Naive thymus-derived CD4-positive, alpha-beta T cell (primary cell): ENCODE measurements around the gene MYOM1. TPM values are rescaled to one million over a fixed set of nuclear protein-coding genes. Genes with fewer than 3 reads are reported as not detected.

ENCODE experiments used
- ATAC-seq: fragments of 150-1000 bp; cut with Tn5 transposase; 2 replicates; pipeline ENCODE4 v1.10.0; 2021; ENCODE audit warnings: mild to moderate bottlenecking, moderate library complexity
- CTCF ChIA-PET: fragments of 350-600 bp; sonication (Branson Sonifier 250); formaldehyde crosslinking; loops from one replicate; lab custom pipeline; 2021; ENCODE audit warnings: antibody characterized with exemption; lab: Charles Lee
- POLR2A ChIA-PET: fragments of 350-600 bp; sonication (Branson Sonifier 250); formaldehyde crosslinking; loops from one replicate; lab custom pipeline; 2021; ENCODE audit warnings: antibody characterized with exemption, inconsistent platforms; lab: Charles Lee
- DNase-seq, 9 donors: peaks; one replicate each; pipeline versions ENCODE4 v3.0.0 to v3.0.0-alpha.2; 2020 to 2022; ENCODE audit warnings: mixed read lengths in 1 of 9
- H3K27ac ChIP-seq: one replicate; pipeline ENCODE4 v1.7.0; 2013; ENCODE audit warnings: mild to moderate bottlenecking, low read depth, low read length, moderate library complexity
- H3K27me3 ChIP-seq, 2 donors: one replicate each; pipeline ENCODE4 v1.7.0; 2013; ENCODE audit warnings: low read length in 2 of 2, mild to moderate bottlenecking in 2 of 2, moderate library complexity in 2 of 2; ENCODE audit not compliant: control insufficient read depth in 2 of 2, insufficient read depth in 2 of 2
- H3K36me3 ChIP-seq, 3 experiments: 1 replicate in 2 of 3; 2 replicates in 1 of 3; pipeline ENCODE4 v1.7.0; 2013; ENCODE audit warnings: low read length in 3 of 3, mild to moderate bottlenecking in 3 of 3, moderate library complexity in 1 of 3; ENCODE audit not compliant: insufficient read depth in 3 of 3, control insufficient read depth in 2 of 3
- H3K4me1 ChIP-seq, 2 donors: one replicate each; pipeline ENCODE4 v1.7.0; 2013; ENCODE audit warnings: low read length in 2 of 2, mild to moderate bottlenecking in 2 of 2, moderate library complexity in 1 of 2; ENCODE audit not compliant: control insufficient read depth in 2 of 2, insufficient read depth in 2 of 2
- H3K4me3 ChIP-seq: 2 replicates; pipeline ENCODE4 v1.7.0; 2013; ENCODE audit warnings: mild to moderate bottlenecking, low read length
- H3K9me3 ChIP-seq, 3 experiments: 1 replicate in 2 of 3; 2 replicates in 1 of 3; pipeline ENCODE4 v1.7.0; 2013; ENCODE audit warnings: low read length in 3 of 3; ENCODE audit not compliant: control insufficient read depth in 2 of 3
- H3K27ac Mint-ChIP-seq, 9 donors: one replicate each; pipeline ENCODE4 v1.8.0; 2020 to 2022; ENCODE audit warnings: mixed read lengths in 9 of 9, mild to moderate bottlenecking in 8 of 9, moderate library complexity in 5 of 9, inconsistent platforms in 2 of 9
- H3K27me3 Mint-ChIP-seq, 5 donors: one replicate each; pipeline ENCODE4 v1.8.0; 2021 to 2022; ENCODE audit warnings: mixed read lengths in 5 of 5, mild to moderate bottlenecking in 1 of 5
- H3K36me3 Mint-ChIP-seq, 5 donors: one replicate each; pipeline ENCODE4 v1.8.0; 2020 to 2022; ENCODE audit warnings: mixed read lengths in 5 of 5, mild to moderate bottlenecking in 3 of 5, inconsistent platforms in 1 of 5
- H3K4me1 Mint-ChIP-seq, 7 donors: one replicate each; pipeline ENCODE4 v1.8.0; 2020 to 2022; ENCODE audit warnings: mixed read lengths in 7 of 7, mild to moderate bottlenecking in 3 of 7, inconsistent platforms in 1 of 7
- H3K4me3 Mint-ChIP-seq, 10 donors: one replicate each; pipeline ENCODE4 v1.8.0; 2020 to 2022; ENCODE audit warnings: mild to moderate bottlenecking in 10 of 10, mixed read lengths in 10 of 10, moderate library complexity in 6 of 10, inconsistent platforms in 2 of 10
- H3K9me3 Mint-ChIP-seq, 11 donors: one replicate each; pipeline ENCODE4 v1.8.0; 2020 to 2022; ENCODE audit warnings: mixed read lengths in 11 of 11, mild to moderate bottlenecking in 4 of 11, inconsistent platforms in 1 of 11, moderate library complexity in 1 of 11
- intact Hi-C, 2 donors: fragments of 100-400 bp; cut with micrococcal nuclease; formaldehyde crosslinking; loops; one replicate each; pipeline ENCODE4 v1.15.1; 2023
- polyA plus RNA-seq, 2 donors: library from polyadenylated mRNA; unstranded; fragments of 300-500 nt; fragmentation: Illumina TruSeq; gene quantifications; one replicate each; pipeline ENCODE4 v1.2.3, GENCODE V29; 2021
- total RNA-seq, 6 experiments: library from RNA in 5 of 6; stranded (reverse) in 5 of 6; gene quantifications; 1 replicate in 5 of 6; 2 replicates in 1 of 6; pipeline ENCODE4 v1.2.3 and lab custom pipeline; 2021 to 2026

The MYOM1 gene
- total and polyA plus RNA-seq, 7 experiments from 2014 or later, result 0.83 to 6.7 (median 1.9) TPM

GRCh38 chr18:3115447-3116030 is 104.2 kb downstream of the MYOM1 start:
- Histone ChIP-seq H3K4me1 (no peaks in the 10 kb centered on the region), H3K9me3 (no peaks in the 10 kb centered on the region), H3K4me3 (no peak overlapping the region), H3K27me3 (no peaks in the 10 kb centered on the region), H3K36me3 (no peaks in the 10 kb centered on the region), H3K27ac (no peak overlapping the region)
- CTCF ChIA-PET, result interaction anchor here (1.0 kb wide), 1 partner anchor 121 kb away, joined by 4 read pairs; no protein-coding TSS in a partner anchor
- ATAC-seq (no peak), DNase-seq (no peak)
- Mint-ChIP-seq H3K4me3 (no peak overlapping the region), H3K4me1 (no peaks in the 10 kb centered on the region), H3K36me3 (peaks cover 0 to 31% (median 14%) of the 10 kb centered on the region in 5 donors), H3K27ac (no peak overlapping the region), H3K9me3 (no peaks in the 10 kb centered on the region), H3K27me3 (no peaks in the 10 kb centered on the region)
- POLR2A ChIA-PET, result no interaction called here
- intact Hi-C loops, result no loop called here

- DNase-seq (no peak), ATAC-seq (no peak)
- POLR2A ChIA-PET, result interaction anchor here (1.1 kb wide), 1 partner anchor 26 kb away, joined by 3 read pairs; no protein-coding TSS in a partner anchor
- no peaks in the 10 kb centered on the region for H3K27me3 Mint-ChIP-seq
- no peaks in the 10 kb centered on the region for H3K4me1 Mint-ChIP-seq
- CTCF ChIA-PET, result interaction anchor here (0.7 kb wide), 1 partner anchor 71 kb away, joined by 3 read pairs; no protein-coding TSS in a partner anchor
- no peaks in the 10 kb centered on the region for H3K4me1 ChIP-seq
- H3K4me3 Mint-ChIP-seq, result no peak overlapping the region
- H3K36me3 Mint-ChIP-seq, result peaks cover 0 to 27% (median 14%) of the 10 kb centered on the region in 5 donors
- no peaks in the 10 kb centered on the region for H3K9me3 Mint-ChIP-seq
- H3K9me3 ChIP-seq, result no peaks in the 10 kb centered on the region
- no peak overlapping the region for H3K4me3 ChIP-seq
- no peak overlapping the region for H3K27ac ChIP-seq
- H3K27ac Mint-ChIP-seq, result no peak overlapping the region
- no peaks in the 10 kb centered on the region for H3K27me3 ChIP-seq
- H3K36me3 ChIP-seq, result no peaks in the 10 kb centered on the region
- intact Hi-C loops, result no loop called here
Measured at GRCh38 chr18:3114451-3114850, 105.3 kb downstream of the MYOM1 start.

- no peaks in the 10 kb centered on the region for H3K36me3 ChIP-seq
- no peaks in the 10 kb centered on the region for H3K4me1 Mint-ChIP-seq
- H3K27ac ChIP-seq, result no peak overlapping the region
- H3K4me3 Mint-ChIP-seq, result no peak overlapping the region
- H3K4me1 ChIP-seq, result no peaks in the 10 kb centered on the region
- no peaks in the 10 kb centered on the region for H3K9me3 ChIP-seq
- no peak for ATAC-seq
- ChIA-PET CTCF (interaction anchor here (0.7 kb wide), 1 partner anchor 71 kb away, joined by 3 read pairs; no protein-coding TSS in a partner anchor), POLR2A (interaction anchor here (1.1 kb wide), 1 partner anchor 26 kb away, joined by 3 read pairs; no protein-coding TSS in a partner anchor)
- no peaks in the 10 kb centered on the region for H3K27me3 ChIP-seq
- H3K9me3 Mint-ChIP-seq, result no peaks in the 10 kb centered on the region
- peaks cover 0 to 24% (median 10%) of the 10 kb centered on the region in 5 donors for H3K36me3 Mint-ChIP-seq
- DNase-seq, result no peak
- no peak overlapping the region for H3K27ac Mint-ChIP-seq
- intact Hi-C loops, result no loop called here
- H3K4me3 ChIP-seq, result no peak overlapping the region
- no peaks in the 10 kb centered on the region for H3K27me3 Mint-ChIP-seq
Measured at GRCh38 chr18:3114026-3114425, 105.7 kb downstream of the MYOM1 start.

GRCh38 chr18:3111523-3112240 is 108.1 kb downstream of the MYOM1 start:
- H3K36me3 ChIP-seq, result no peaks in the 10 kb centered on the region
- peaks cover 0 to 19% (median 9%) of the 10 kb centered on the region in 5 donors for H3K36me3 Mint-ChIP-seq
- no peaks in the 10 kb centered on the region for H3K27me3 ChIP-seq
- POLR2A ChIA-PET, result no interaction called here
- no peaks in the 10 kb centered on the region for H3K9me3 Mint-ChIP-seq
- intact Hi-C loops, result no loop called here
- ATAC-seq (no peak), DNase-seq (no peak)
- no peaks in the 10 kb centered on the region for H3K4me1 ChIP-seq
- no peaks in the 10 kb centered on the region for H3K27me3 Mint-ChIP-seq
- no peak overlapping the region for H3K27ac ChIP-seq
- no peak overlapping the region for H3K4me3 Mint-ChIP-seq
- H3K4me3 ChIP-seq, result no peak overlapping the region
- no peak overlapping the region for H3K27ac Mint-ChIP-seq
- H3K9me3 ChIP-seq, result no peaks in the 10 kb centered on the region
- H3K4me1 Mint-ChIP-seq, result peaks cover 0 to 4% (median 0%) of the 10 kb centered on the region in 7 donors
- CTCF ChIA-PET, result interaction anchor here (0.9 kb wide), 1 partner anchor 116 kb away, joined by 3 read pairs; no protein-coding TSS in a partner anchor

- Histone ChIP-seq H3K4me1 (no peaks in the 10 kb centered on the region), H3K27ac (no peak overlapping the region), H3K36me3 (no peaks in the 10 kb centered on the region), H3K27me3 (no peaks in the 10 kb centered on the region), H3K9me3 (no peaks in the 10 kb centered on the region), H3K4me3 (no peak overlapping the region)
- no peaks in the 10 kb centered on the region for H3K27me3 Mint-ChIP-seq
- ChIA-PET POLR2A (interaction anchor here (0.7 to 1.1 kb wide), 3 partner anchors 10 to 23 kb away, joined by 3 read pairs; no protein-coding TSS in a partner anchor), CTCF (interaction anchor here (0.8 to 2.5 kb wide), 3 partner anchors 19 to 116 kb away, joined by 3 to 7 read pairs (median 3); no protein-coding TSS in a partner anchor)
- H3K4me1 Mint-ChIP-seq, result peaks cover 0 to 4% (median 0%) of the 10 kb centered on the region in 7 donors
- H3K9me3 Mint-ChIP-seq, result no peaks in the 10 kb centered on the region
- no peak for ATAC-seq
- H3K4me3 Mint-ChIP-seq, result no peak overlapping the region
- H3K27ac Mint-ChIP-seq, result no peak overlapping the region
- peaks cover 0 to 11% (median 3%) of the 10 kb centered on the region in 5 donors for H3K36me3 Mint-ChIP-seq
- intact Hi-C loops, result no loop called here
- no peak for DNase-seq
Measured at GRCh38 chr18:3110034-3110752, 109.6 kb downstream of the MYOM1 start.

GRCh38 chr18:3107740-3108151 is 112.0 kb downstream of the MYOM1 start:
- H3K36me3 Mint-ChIP-seq, result peaks cover 0 to 6% (median 0%) of the 10 kb centered on the region in 5 donors

More at GRCh38 chr18:3107740-3108151, 112.0 kb downstream of the MYOM1 start:
- Histone ChIP-seq H3K4me3 (no peak overlapping the region), H3K9me3 (no peaks in the 10 kb centered on the region), H3K4me1 (no peaks in the 10 kb centered on the region), H3K36me3 (no peaks in the 10 kb centered on the region), H3K27ac (no peak overlapping the region), H3K27me3 (no peaks in the 10 kb centered on the region)
- Mint-ChIP-seq H3K4me1 (peaks cover 0 to 4% (median 0%) of the 10 kb centered on the region in 7 donors), H3K27me3 (peaks cover 0 to 2% (median 0%) of the 10 kb centered on the region in 5 donors), H3K9me3 (no peaks in the 10 kb centered on the region), H3K27ac (peak overlapping the region in 1 of 9 donors; percentile 42), H3K4me3 (no peak overlapping the region)
- ChIA-PET POLR2A (interaction anchor here (1.1 kb wide), 1 partner anchor 18 kb away, joined by 3 read pairs; no protein-coding TSS in a partner anchor), CTCF (interaction anchor here (0.5 to 0.6 kb wide), 2 partner anchors 72 to 519 kb away, joined by 3 read pairs; no protein-coding TSS in a partner anchor)
- intact Hi-C loops, result no loop called here
- ATAC-seq (no peak), DNase-seq (no peak)
